Spleen (tissue), 7 donors: ENCODE measurements around the gene SEC24D.

ENCODE experiments used
- POLR2A ChIP-seq, 3 donors: fragments of 450-650 bp; IDR thresholded peaks; one replicate each; pipeline ENCODE4 v1.5.1; 2017; ENCODE audit warnings: antibody characterized with exemption in 3 of 3, mild to moderate bottlenecking in 1 of 3
- TF ChIP-seq, protein P1 (sequence below), 11 experiments: fragments of 200-600 bp in 7 of 11; fragments of 450-650 bp in 4 of 11; sonication (generic) in 4 of 11; IDR thresholded peaks in 8 of 11; conservative IDR thresholded peaks in 3 of 11; 1 replicate in 7 of 11; 2 replicates in 4 of 11; pipeline versions ENCODE4 v1.4.0 to v1.8.0; 2016 to 2021; ENCODE audit warnings: antibody characterized with exemption in 11 of 11, inconsistent platforms in 4 of 11, mild to moderate bottlenecking in 1 of 11
- donor health status: DM: no; HTN: no; CAD: no; lungs with moderate emphysema.
- donor health status: DM: no; HTN: no; CAD: no.
- donor health status: DM: no; HTN: no; CAD: no.

DNA sequence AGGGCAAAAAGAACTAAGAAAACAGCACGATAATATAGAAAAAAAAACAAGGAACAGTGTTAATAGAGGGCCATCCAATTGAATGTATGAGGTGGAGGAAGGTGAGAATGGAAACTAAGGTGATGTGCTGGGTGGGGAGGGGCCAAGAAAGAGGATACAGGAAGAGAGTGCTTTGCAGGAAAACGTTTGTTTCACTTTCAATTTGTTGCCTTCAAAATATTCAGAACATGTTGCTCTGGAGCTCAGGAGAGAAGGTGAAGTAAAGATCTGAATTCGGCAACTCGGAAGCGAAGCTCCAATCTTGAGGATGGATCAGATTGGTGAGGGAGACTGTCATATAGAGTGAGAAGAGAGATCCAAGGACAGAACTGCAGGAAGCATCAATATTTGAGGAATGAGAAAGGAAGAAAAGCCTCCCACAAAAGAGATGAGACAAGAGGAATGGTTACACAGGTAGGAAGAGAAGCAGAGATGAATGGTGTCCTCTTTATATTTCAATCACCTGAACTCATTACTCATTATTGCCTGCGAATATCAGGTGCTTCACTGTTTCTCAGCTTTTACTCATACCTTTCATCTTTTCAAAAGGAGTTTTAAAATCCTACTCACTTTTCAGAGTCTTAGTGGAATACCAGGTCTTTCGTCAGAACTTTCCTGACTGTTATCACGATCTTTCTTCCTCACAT lies 14.7 kb upstream of the SEC24D start:
- no peak for TF ChIP-seq POLR2A (IDR thresholded peaks at IDR 0.05)
- TF ChIP-seq, protein P1, sequence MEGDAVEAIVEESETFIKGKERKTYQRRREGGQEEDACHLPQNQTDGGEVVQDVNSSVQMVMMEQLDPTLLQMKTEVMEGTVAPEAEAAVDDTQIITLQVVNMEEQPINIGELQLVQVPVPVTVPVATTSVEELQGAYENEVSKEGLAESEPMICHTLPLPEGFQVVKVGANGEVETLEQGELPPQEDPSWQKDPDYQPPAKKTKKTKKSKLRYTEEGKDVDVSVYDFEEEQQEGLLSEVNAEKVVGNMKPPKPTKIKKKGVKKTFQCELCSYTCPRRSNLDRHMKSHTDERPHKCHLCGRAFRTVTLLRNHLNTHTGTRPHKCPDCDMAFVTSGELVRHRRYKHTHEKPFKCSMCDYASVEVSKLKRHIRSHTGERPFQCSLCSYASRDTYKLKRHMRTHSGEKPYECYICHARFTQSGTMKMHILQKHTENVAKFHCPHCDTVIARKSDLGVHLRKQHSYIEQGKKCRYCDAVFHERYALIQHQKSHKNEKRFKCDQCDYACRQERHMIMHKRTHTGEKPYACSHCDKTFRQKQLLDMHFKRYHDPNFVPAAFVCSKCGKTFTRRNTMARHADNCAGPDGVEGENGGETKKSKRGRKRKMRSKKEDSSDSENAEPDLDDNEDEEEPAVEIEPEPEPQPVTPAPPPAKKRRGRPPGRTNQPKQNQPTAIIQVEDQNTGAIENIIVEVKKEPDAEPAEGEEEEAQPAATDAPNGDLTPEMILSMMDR (IDR thresholded peaks at IDR 0.05 in 8 of 11, conservative IDR thresholded peaks at IDR 0.05 in 3 of 11), result no peak
